GM21825 (cell line): ENCODE data around the gene SLITRK6.
"Not testable (repeated sequence)": the region's sequence is repeated elsewhere in the genome, so short reads cannot be mapped to it uniquely, and the experiment has no call there.

Source experiments
- ATAC-seq: cut with Tn5 transposase; IDR thresholded peaks from one replicate; pipeline ENCODE4 v1.9.1; 2021; ENCODE audit warnings: mild to moderate bottlenecking, moderate library complexity; ENCODE audit not compliant: unreplicated experiment

The SLITRK6 gene, protein sequence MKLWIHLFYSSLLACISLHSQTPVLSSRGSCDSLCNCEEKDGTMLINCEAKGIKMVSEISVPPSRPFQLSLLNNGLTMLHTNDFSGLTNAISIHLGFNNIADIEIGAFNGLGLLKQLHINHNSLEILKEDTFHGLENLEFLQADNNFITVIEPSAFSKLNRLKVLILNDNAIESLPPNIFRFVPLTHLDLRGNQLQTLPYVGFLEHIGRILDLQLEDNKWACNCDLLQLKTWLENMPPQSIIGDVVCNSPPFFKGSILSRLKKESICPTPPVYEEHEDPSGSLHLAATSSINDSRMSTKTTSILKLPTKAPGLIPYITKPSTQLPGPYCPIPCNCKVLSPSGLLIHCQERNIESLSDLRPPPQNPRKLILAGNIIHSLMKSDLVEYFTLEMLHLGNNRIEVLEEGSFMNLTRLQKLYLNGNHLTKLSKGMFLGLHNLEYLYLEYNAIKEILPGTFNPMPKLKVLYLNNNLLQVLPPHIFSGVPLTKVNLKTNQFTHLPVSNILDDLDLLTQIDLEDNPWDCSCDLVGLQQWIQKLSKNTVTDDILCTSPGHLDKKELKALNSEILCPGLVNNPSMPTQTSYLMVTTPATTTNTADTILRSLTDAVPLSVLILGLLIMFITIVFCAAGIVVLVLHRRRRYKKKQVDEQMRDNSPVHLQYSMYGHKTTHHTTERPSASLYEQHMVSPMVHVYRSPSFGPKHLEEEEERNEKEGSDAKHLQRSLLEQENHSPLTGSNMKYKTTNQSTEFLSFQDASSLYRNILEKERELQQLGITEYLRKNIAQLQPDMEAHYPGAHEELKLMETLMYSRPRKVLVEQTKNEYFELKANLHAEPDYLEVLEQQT

DNA sequence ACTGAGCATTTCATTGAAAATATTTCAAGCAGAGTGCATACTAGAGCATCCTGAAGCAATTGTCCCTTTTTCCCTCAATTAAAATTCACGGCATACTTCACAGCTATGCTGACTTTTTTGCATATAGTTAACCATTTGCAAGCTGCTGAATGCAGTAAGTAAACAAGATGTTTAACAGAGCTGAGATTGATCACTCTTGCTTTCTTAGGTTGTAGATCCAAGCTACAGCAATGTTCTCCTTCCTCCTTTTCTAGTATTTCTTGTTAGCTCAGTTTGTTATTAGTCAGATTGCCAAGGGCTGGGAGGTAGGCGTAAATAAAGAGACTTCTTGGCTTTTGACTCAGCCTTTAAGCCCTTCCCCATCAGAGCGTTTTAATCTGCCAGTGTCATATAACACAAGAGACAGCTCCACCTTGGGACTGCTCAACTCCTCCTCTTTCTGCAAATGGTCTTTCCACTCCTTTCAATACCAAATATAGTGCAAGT is at the start of gene SLITRK6:
TSS of gene SLITRK6 (minus strand) at position 323 of the 486 bp plus-strand sequence. CDS start 2,911 bp downstream, outside the sequence.
- ATAC-seq, result no peak

- ATAC-seq, result no peak
Observed at GRCh38 chr13:85847012-85847411, 47.8 kb upstream of the SLITRK6 start.

DNA sequence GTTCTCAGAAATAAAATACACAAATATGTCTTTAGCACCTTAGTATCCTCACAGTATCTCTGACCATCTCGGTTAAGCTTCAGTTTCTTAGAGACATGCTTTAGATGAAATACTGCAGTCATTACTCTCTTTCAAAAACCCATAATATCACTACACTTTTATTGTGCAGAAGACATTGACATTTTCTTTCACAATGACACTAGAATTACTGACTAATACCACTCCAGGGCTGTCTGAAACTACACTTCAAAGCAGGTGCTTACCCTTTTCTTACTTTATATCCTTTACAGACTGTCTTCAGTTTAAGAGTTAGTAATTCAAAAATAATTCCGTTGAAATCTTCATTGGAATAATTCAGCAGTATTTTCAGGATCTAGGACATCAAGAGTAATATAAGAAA is 42.2 kb upstream of the SLITRK6 start:
- ATAC-seq, result no peak

- ATAC-seq, result no peak
Observed at GRCh38 chr13:85833921-85834320, 34.7 kb upstream of the SLITRK6 start.

GRCh38 chr13:85828094-85828684 is 29.0 kb upstream of the SLITRK6 start:
- ATAC-seq, result no peak

- no peak for ATAC-seq
Observed at GRCh38 chr13:85825454-85825853, 26.2 kb upstream of the SLITRK6 start.

DNA sequence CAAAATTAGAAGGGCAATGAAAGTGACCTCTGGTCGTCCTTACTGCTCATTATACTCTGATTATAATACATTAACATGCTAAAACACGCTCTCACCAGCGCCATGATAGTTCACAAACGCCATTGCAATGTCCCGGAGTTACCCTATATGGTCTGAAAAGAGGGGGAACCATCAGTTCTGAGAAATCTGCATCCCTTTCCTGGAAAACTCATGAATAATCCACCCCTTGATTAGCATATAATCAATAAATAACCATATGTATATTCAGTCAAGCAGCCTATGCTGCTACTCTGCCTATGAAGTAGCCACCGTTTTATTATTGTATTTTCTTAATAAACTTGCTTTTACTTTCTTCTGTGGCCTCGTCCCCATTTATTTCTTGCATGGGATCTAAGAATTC is 24.6 kb upstream of the SLITRK6 start:
- no peak for ATAC-seq

- no peak for ATAC-seq
Observed at GRCh38 chr13:85819513-85819912, 20.3 kb upstream of the SLITRK6 start.

- no peak for ATAC-seq
Observed at GRCh38 chr13:85816413-85816812, 17.2 kb upstream of the SLITRK6 start.

GRCh38 chr13:85812282-85812681 is 13.1 kb upstream of the SLITRK6 start:
- no peak for ATAC-seq

DNA sequence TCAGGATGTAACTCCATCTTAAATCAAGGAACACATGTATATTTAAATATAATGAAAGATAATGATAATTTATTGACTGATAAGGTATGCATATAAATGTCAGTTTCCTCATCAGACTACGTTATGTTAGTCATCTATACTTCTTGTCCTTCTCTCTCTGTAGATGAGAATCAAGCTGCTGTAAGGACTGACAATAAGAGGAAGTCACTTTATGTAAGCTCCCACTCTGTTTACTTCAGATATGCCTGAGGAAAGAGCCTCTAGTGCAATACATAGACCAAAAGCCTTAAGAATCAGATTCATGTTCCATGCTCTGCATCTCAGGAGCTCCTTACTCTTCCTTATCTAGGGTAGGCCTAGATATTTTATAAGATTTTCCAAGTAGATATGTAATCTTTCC is 9.6 kb upstream of the SLITRK6 start:
- no peak for ATAC-seq

GRCh38 chr13:85806553-85807175 is 7.4 kb upstream of the SLITRK6 start:
- peak; percentile 63 for ATAC-seq

GRCh38 chr13:85798556-85798955 is 663 bp downstream of the SLITRK6 start:
- ATAC-seq, result no peak

DNA sequence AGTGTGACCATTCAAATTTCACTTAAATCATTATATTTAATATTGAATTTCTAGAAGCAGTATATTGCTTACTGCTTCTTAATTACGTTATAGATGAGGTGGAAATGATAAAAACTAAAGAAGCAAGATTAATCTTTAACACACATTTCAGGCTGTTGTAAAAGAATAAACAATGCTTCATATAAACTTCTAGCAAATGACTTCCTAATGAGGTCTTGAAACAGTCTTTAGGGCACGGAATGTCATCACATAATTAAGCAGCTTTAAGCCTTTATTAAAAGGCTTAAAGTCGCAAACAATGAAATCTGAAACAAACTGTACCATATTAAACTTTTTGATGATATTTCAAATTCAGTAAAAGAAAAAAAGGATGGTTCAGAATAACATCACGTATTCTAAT is 1.9 kb downstream of the SLITRK6 start:
- no peak for ATAC-seq

DNA sequence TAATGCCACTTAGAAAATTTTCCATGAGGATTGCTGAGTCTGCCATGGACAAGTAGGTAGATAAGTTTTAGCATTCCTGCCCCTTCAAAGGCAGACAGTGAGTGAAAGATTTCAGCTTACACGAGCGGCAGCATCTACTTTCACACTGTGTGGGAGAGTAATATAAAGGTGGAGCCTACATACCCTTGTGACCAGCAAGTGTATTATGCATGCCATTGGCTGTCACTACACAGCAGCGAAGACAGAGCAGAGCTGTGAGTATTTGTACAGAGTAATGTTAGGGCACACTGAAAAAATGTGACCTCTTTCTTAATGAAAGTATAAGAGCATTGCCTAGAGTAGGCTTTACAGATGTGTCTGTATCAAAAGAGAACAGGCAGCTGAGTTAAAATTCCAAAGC is 14.0 kb downstream of the SLITRK6 start:
- no peak for ATAC-seq

- ATAC-seq, result no peak
Observed at GRCh38 chr13:85772367-85772766, 26.9 kb downstream of the SLITRK6 start.

- ATAC-seq, result no peak
Observed at GRCh38 chr13:85771856-85772255, 27.4 kb downstream of the SLITRK6 start.

GRCh38 chr13:85768946-85769345 is 30.3 kb downstream of the SLITRK6 start:
- ATAC-seq, result no peak

DNA sequence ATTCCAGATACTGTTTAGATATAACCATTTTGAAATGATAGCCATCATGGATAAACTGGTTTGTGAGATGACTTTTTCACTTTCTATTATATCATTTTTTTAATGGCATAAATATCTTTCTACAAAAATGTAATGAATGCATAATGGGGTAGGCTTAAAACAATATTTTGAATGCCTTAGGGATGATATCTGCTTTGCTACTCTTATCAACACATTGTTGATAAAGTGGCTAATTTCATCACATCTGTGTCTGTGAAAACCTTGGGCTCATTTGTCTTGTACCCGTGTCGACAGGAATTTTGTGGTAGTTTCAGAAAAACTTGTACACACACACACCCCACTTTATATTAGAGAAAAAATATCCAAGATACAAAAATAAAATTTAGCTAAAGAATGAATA is 44.1 kb downstream of the SLITRK6 start:
- ATAC-seq, result no peak

GRCh38 chr13:85743201-85743770 is 55.9 kb downstream of the SLITRK6 start:
- ATAC-seq, result not testable (repeated sequence)
